Measurements from ENCODE around the gene SETD4. TPM values are rescaled to one million over a fixed set of nuclear protein-coding genes. Genes with fewer than 3 reads are reported as not detected.
A peak's percentile ranks its signal among the peaks of the same experiment; 100 is the strongest.
"Not testable (repeated sequence)": the region's sequence is repeated elsewhere in the genome, so short reads cannot be mapped to it uniquely, and the experiment has no call there.

SETD4 gene
- total RNA-seq: 10 to 100 TPM in 2 of 4 donors, 1 to 10 TPM in 2; 8.3 to 13.2 (median 9.3) TPM
- polyA plus RNA-seq: 6.2 TPM
- long read RNA-seq, donor 1, partial matches to known transcripts: 11 of 23 reads
- long read RNA-seq, donor 1, other reads (novel, unspliced or antisense): 11 of 23 reads
- long read RNA-seq, donor 2, partial matches to known transcripts: 2 of 10 reads
- long read RNA-seq, donor 2, other reads (novel, unspliced or antisense): 7 of 10 reads
- long read RNA-seq, donor 3, transcript SETD4-201 (12 exons, 3,015 nt): major isoform, 12 of 61 reads
- long read RNA-seq, donor 3, partial matches to known transcripts: 32 of 61 reads
- long read RNA-seq, donor 3, other reads (novel, unspliced or antisense): 17 of 61 reads
- long read RNA-seq, donor 4, partial matches to known transcripts: 4 of 11 reads
- long read RNA-seq, donor 4, other reads (novel, unspliced or antisense): 7 of 11 reads

- Histone ChIP-seq H3K4me3 (ENCODE audit: low read length) (peak within 1 kb of the TSS; percentile 58), H3K9me3 (ENCODE audit: control insufficient read depth, low read length) (no peaks in the 10 kb centered on the region), H3K27me3 (ENCODE audit: control insufficient read depth, insufficient read depth) (no peaks in the 10 kb centered on the region), H3K4me1 (ENCODE audit: control insufficient read depth, insufficient read depth, low read length) (no peaks in the 10 kb centered on the region), H3K27ac (ENCODE audit: low read length) (peak within 1 kb of the TSS; percentile 88)
- DNase-seq (peak; percentile 95 to 98 (median 96)), ATAC-seq (peak; percentile 98)
- intact Hi-C loops (cut with DNase I): loop anchor here in 1 of 4 donors (10.0 kb wide), 1 partner anchor 54 kb away; no protein-coding TSS in a partner anchor
- WGBS: under 1% methylated on average over 57 of the region's 57 CpGs
Observed at GRCh38 chr21:36060159-36060921, at the start of gene SETD4. SETD4 (minus strand) TSS chr21:36060526; CDS start chr21:36058888, 1,638 bp downstream.

- DNase-seq (no peak), ATAC-seq (no peak)
- Histone ChIP-seq H3K4me1 (ENCODE audit: control insufficient read depth, insufficient read depth, low read length) (no peaks in the 10 kb centered on the region), H3K27me3 (ENCODE audit: control insufficient read depth, insufficient read depth) (no peaks in the 10 kb centered on the region), H3K9me3 (ENCODE audit: control insufficient read depth, low read length) (no peaks in the 10 kb centered on the region), H3K4me3 (ENCODE audit: low read length) (no peak overlapping the region), H3K27ac (ENCODE audit: low read length) (no peak overlapping the region)
- WGBS: 94% methylated on average over 10 of the region's 10 CpGs
- intact Hi-C loops (cut with DNase I): loop anchor here in 1 of 4 donors (10.0 kb wide), 1 partner anchor 45 kb away; the partner anchor contains the start of gene SETD4
Observed at GRCh38 chr21:36109868-36110267, 49.5 kb upstream of the SETD4 start.

- ATAC-seq: no peak
- WGBS: 54% methylated on average over 4 of the region's 4 CpGs
- Histone ChIP-seq H3K27ac (ENCODE audit: low read length) (no peak overlapping the region), H3K4me3 (ENCODE audit: low read length) (no peak overlapping the region), H3K9me3 (ENCODE audit: control insufficient read depth, low read length) (no peaks in the 10 kb centered on the region), H3K27me3 (ENCODE audit: control insufficient read depth, insufficient read depth) (no peaks in the 10 kb centered on the region), H3K4me1 (ENCODE audit: control insufficient read depth, insufficient read depth, low read length) (no peaks in the 10 kb centered on the region)
- intact Hi-C loops (cut with DNase I): no loop called here
- DNase-seq: no peak
Observed at GRCh38 chr21:36105327-36105842, 45.1 kb upstream of the SETD4 start.

- ATAC-seq: peak; percentile 40 to 41
- H3K27me3 ChIP-seq (ENCODE audit: control insufficient read depth, insufficient read depth): no peaks in the 10 kb centered on the region
- H3K27ac ChIP-seq (ENCODE audit: low read length): no peak overlapping the region
- H3K4me1 ChIP-seq (ENCODE audit: control insufficient read depth, insufficient read depth, low read length): no peaks in the 10 kb centered on the region
- intact Hi-C loops (cut with DNase I): no loop called here
- DNase-seq: peak; percentile 61 to 86 (median 84)
- WGBS: 21% methylated on average over 29 of the region's 29 CpGs
- peak overlapping the region; percentile 27 for H3K4me3 ChIP-seq (ENCODE audit: low read length)
- H3K9me3 ChIP-seq (ENCODE audit: control insufficient read depth, low read length): no peaks in the 10 kb centered on the region
Observed at GRCh38 chr21:36104317-36105300, 44.3 kb upstream of the SETD4 start.

GRCh38 chr21:36103434-36103833 lies 43.1 kb upstream of the SETD4 start:
- Histone ChIP-seq H3K27me3 (ENCODE audit: control insufficient read depth, insufficient read depth) (no peaks in the 10 kb centered on the region), H3K27ac (ENCODE audit: low read length) (no peak overlapping the region), H3K4me3 (ENCODE audit: low read length) (no peak overlapping the region), H3K9me3 (ENCODE audit: control insufficient read depth, low read length) (no peaks in the 10 kb centered on the region), H3K4me1 (ENCODE audit: control insufficient read depth, insufficient read depth, low read length) (no peaks in the 10 kb centered on the region)
- DNase-seq (no peak), ATAC-seq (no peak)
- intact Hi-C loops (cut with DNase I): no loop called here

- H3K27ac ChIP-seq (ENCODE audit: low read length): no peak overlapping the region
- WGBS: 68% methylated on average over 6 of the region's 6 CpGs
- H3K4me1 ChIP-seq (ENCODE audit: control insufficient read depth, insufficient read depth, low read length): peaks cover 1% of the 10 kb centered on the region
- no peak for DNase-seq
- no peaks in the 10 kb centered on the region for H3K9me3 ChIP-seq (ENCODE audit: control insufficient read depth, low read length)
- ATAC-seq: no peak
- no peaks in the 10 kb centered on the region for H3K27me3 ChIP-seq (ENCODE audit: control insufficient read depth, insufficient read depth)
- intact Hi-C loops (cut with DNase I): no loop called here
- no peak overlapping the region for H3K4me3 ChIP-seq (ENCODE audit: low read length)
Observed at GRCh38 chr21:36100971-36101641, 40.8 kb upstream of the SETD4 start.

- H3K9me3 ChIP-seq (ENCODE audit: control insufficient read depth, low read length); H3K4me3 ChIP-seq (ENCODE audit: low read length); intact Hi-C loops (cut with DNase I); ATAC-seq; DNase-seq; H3K27ac ChIP-seq (ENCODE audit: low read length); H3K4me1 ChIP-seq (ENCODE audit: control insufficient read depth, insufficient read depth, low read length); H3K27me3 ChIP-seq (ENCODE audit: control insufficient read depth, insufficient read depth): not testable (repeated sequence)
- WGBS: 36% methylated on average over 13 of the region's 13 CpGs
Observed at GRCh38 chr21:36099695-36100211, 39.4 kb upstream of the SETD4 start.

GRCh38 chr21:36099000-36099399 lies 38.7 kb upstream of the SETD4 start:
- no peaks in the 10 kb centered on the region for H3K9me3 ChIP-seq (ENCODE audit: control insufficient read depth, low read length)
- ATAC-seq: no peak
- H3K27ac ChIP-seq (ENCODE audit: low read length): no peak overlapping the region
- peaks cover 1% of the 10 kb centered on the region for H3K4me1 ChIP-seq (ENCODE audit: control insufficient read depth, insufficient read depth, low read length)
- no peak overlapping the region for H3K4me3 ChIP-seq (ENCODE audit: low read length)
- DNase-seq: no peak
- WGBS: 97% methylated on average over 3 of the region's 3 CpGs
- intact Hi-C loops (cut with DNase I): no loop called here
- H3K27me3 ChIP-seq (ENCODE audit: control insufficient read depth, insufficient read depth): no peaks in the 10 kb centered on the region

GRCh38 chr21:36098182-36098532 lies 37.8 kb upstream of the SETD4 start:
- Histone ChIP-seq H3K4me3 (ENCODE audit: low read length) (no peak overlapping the region), H3K9me3 (ENCODE audit: control insufficient read depth, low read length) (no peaks in the 10 kb centered on the region), H3K27ac (ENCODE audit: low read length) (no peak overlapping the region), H3K27me3 (ENCODE audit: control insufficient read depth, insufficient read depth) (no peaks in the 10 kb centered on the region), H3K4me1 (ENCODE audit: control insufficient read depth, insufficient read depth, low read length) (peaks cover 1% of the 10 kb centered on the region)
- DNase-seq (no peak), ATAC-seq (no peak)
- intact Hi-C loops (cut with DNase I): no loop called here
- 64% methylated on average over 2 of the region's 2 CpGs for WGBS

Data from right cardiac atrium (tissue), 5 donors.